Measurements from ENCODE around the gene ARFGEF2.

GRCh38 chr20:48948612-48949011 lies 27.1 kb downstream of the ARFGEF2 start:
- TF ChIP-seq CTCF (optimal IDR thresholded peaks at IDR 0.05 in 1 of 3, IDR thresholded peaks at IDR 0.05 in 1 of 3, conservative IDR thresholded peaks at IDR 0.05 in 1 of 3; ENCODE audit: extremely low read depth in 1 of 3, insufficient read depth in 2 of 3, low read length in 3 of 3): no peak
- TF ChIP-seq EZH2 (IDR thresholded peaks at IDR 0.05; ENCODE audit: low read length): no peak

All from keratinocyte (primary cell).